Caco-2 (cell line): ENCODE measurements around the gene ODF4. TPM values are rescaled to one million over a fixed set of nuclear protein-coding genes. Genes with fewer than 3 reads are reported as not detected.

Source experiments
- BruUV-seq: library from RNA; stranded (reverse); fragments of 400-500 nt; replicated peaks from 2 replicates; lab custom pipeline; 2021; lab: Mats Ljungman, UMichigan
- CTCF ChIA-PET: fragments of 300-600 bp; sonication (Branson Sonifier 250); formaldehyde crosslinking; loops from one replicate; lab custom pipeline; 2022; ENCODE audit warnings: antibody characterized with exemption; lab: Charles Lee
- POLR2A ChIA-PET: fragments of 300-600 bp; sonication (Branson Sonifier 250); formaldehyde crosslinking; loops from one replicate; lab custom pipeline; 2022; ENCODE audit warnings: antibody characterized with exemption; lab: Charles Lee
- DNase-seq, 2 experiments: peaks; one replicate each; pipeline versions ENCODE4 v3.0.0 to v3.0.0-alpha.2; 2020 to 2022
- H3K27me3 ChIP-seq: replicated peaks from 2 replicates; pipeline ENCODE4 v1.6.0; 2011; ENCODE audit warnings: low read length; ENCODE audit not compliant: control insufficient read depth, insufficient read depth
- H3K36me3 ChIP-seq: 2 replicates; pipeline ENCODE4 v1.5.1; 2011; ENCODE audit warnings: low read length; ENCODE audit not compliant: control insufficient read depth, insufficient read depth
- H3K4me1 ChIP-seq: fragments of 250-450 bp; sonication (Bioruptor Pico); 2 replicates; pipeline ENCODE4 v1.5.1; 2020; ENCODE audit warnings: mild to moderate bottlenecking
- H3K4me3 ChIP-seq: 2 replicates; pipeline ENCODE4 v1.5.1; 2011; ENCODE audit warnings: low read depth, mild to moderate bottlenecking, control low read depth, low read length
- H3K9me3 ChIP-seq: fragments of 250-450 bp; sonication (Bioruptor Pico); 2 replicates; pipeline ENCODE4 v1.5.1; 2020; ENCODE audit warnings: mild to moderate bottlenecking, moderate library complexity
- H3K27ac Mint-ChIP-seq: one replicate; pipeline ENCODE4 v1.8.0; 2022; ENCODE audit warnings: mixed read lengths; ENCODE audit not compliant: unreplicated experiment
- H3K27me3 Mint-ChIP-seq: one replicate; pipeline ENCODE4 v1.8.0; 2022; ENCODE audit warnings: mixed read lengths; ENCODE audit not compliant: insufficient read depth, unreplicated experiment
- H3K36me3 Mint-ChIP-seq: one replicate; pipeline ENCODE4 v1.8.0; 2022; ENCODE audit warnings: mild to moderate bottlenecking, mixed read lengths; ENCODE audit not compliant: insufficient read depth, unreplicated experiment
- H3K4me1 Mint-ChIP-seq: one replicate; pipeline ENCODE4 v1.8.0; 2022; ENCODE audit warnings: low read depth, mixed read lengths; ENCODE audit not compliant: unreplicated experiment
- H3K4me3 Mint-ChIP-seq: one replicate; pipeline ENCODE4 v1.8.0; 2022; ENCODE audit warnings: mild to moderate bottlenecking, moderate library complexity, mixed read lengths; ENCODE audit not compliant: unreplicated experiment
- H3K9me3 Mint-ChIP-seq: one replicate; pipeline ENCODE4 v1.8.0; 2022; ENCODE audit warnings: mixed read lengths; ENCODE audit not compliant: unreplicated experiment
- intact Hi-C: fragments of 100-400 bp; cut with micrococcal nuclease; formaldehyde crosslinking; loops from one replicate; pipeline ENCODE4 v1.10.0; 2022; ENCODE audit not compliant: unreplicated experiment
- total RNA-seq: library from RNA; stranded (reverse); gene quantifications from 2 replicates; pipeline ENCODE4 v1.2.3, GENCODE V29; 2022
- TF ChIP-seq, protein P1 (sequence below), 2 experiments: fragments of 200-600 bp in 1 of 2; IDR thresholded peaks; 1 replicate in 1 of 2; 2 replicates in 1 of 2; pipeline versions ENCODE4 v1.5.1 to v1.8.0; 2011 to 2022; ENCODE audit warnings: antibody characterized with exemption in 1 of 2, control low read depth in 1 of 2, inconsistent platforms in 1 of 2, low read depth in 1 of 2, low read length in 1 of 2, mild to moderate bottlenecking in 1 of 2, moderate library complexity in 1 of 2; ENCODE audit not compliant: insufficient read depth in 1 of 2, severe bottlenecking in 1 of 2, unreplicated experiment in 1 of 2

The ODF4 gene
- total RNA-seq, 1 experiment from 2014 or later = not detected

- Mint-ChIP-seq H3K36me3 (peaks cover 78% of the 10 kb centered on the region), H3K27ac (no peak overlapping the region), H3K27me3 (no peaks in the 10 kb centered on the region), H3K4me1 (no peaks in the 10 kb centered on the region), H3K9me3 (no peaks in the 10 kb centered on the region), H3K4me3 (no peak overlapping the region)
- Histone ChIP-seq H3K36me3 (no peaks in the 10 kb centered on the region; the same call in 1 of the 2 replicates), H3K27me3 (no peaks in the 10 kb centered on the region), H3K4me3 (no peak overlapping the region), H3K4me1 (peaks cover 8% of the 10 kb centered on the region), H3K9me3 (no peaks in the 10 kb centered on the region)
- ChIA-PET POLR2A (no interaction called here), CTCF (no interaction called here)
- no peak for DNase-seq
- intact Hi-C loops = no loop called here
- TF ChIP-seq, protein P1, sequence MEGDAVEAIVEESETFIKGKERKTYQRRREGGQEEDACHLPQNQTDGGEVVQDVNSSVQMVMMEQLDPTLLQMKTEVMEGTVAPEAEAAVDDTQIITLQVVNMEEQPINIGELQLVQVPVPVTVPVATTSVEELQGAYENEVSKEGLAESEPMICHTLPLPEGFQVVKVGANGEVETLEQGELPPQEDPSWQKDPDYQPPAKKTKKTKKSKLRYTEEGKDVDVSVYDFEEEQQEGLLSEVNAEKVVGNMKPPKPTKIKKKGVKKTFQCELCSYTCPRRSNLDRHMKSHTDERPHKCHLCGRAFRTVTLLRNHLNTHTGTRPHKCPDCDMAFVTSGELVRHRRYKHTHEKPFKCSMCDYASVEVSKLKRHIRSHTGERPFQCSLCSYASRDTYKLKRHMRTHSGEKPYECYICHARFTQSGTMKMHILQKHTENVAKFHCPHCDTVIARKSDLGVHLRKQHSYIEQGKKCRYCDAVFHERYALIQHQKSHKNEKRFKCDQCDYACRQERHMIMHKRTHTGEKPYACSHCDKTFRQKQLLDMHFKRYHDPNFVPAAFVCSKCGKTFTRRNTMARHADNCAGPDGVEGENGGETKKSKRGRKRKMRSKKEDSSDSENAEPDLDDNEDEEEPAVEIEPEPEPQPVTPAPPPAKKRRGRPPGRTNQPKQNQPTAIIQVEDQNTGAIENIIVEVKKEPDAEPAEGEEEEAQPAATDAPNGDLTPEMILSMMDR (IDR thresholded peaks at IDR 0.05; ENCODE audit: insufficient read depth in 1 of 2, low read depth in 1 of 2, low read length in 1 of 2, severe bottlenecking in 1 of 2, unreplicated experiment in 1 of 2) = no peak
- no TSS peak for BruUV-seq
Observed at GRCh38 chr17:8380049-8380448, 40.4 kb downstream of the ODF4 start.

DNA sequence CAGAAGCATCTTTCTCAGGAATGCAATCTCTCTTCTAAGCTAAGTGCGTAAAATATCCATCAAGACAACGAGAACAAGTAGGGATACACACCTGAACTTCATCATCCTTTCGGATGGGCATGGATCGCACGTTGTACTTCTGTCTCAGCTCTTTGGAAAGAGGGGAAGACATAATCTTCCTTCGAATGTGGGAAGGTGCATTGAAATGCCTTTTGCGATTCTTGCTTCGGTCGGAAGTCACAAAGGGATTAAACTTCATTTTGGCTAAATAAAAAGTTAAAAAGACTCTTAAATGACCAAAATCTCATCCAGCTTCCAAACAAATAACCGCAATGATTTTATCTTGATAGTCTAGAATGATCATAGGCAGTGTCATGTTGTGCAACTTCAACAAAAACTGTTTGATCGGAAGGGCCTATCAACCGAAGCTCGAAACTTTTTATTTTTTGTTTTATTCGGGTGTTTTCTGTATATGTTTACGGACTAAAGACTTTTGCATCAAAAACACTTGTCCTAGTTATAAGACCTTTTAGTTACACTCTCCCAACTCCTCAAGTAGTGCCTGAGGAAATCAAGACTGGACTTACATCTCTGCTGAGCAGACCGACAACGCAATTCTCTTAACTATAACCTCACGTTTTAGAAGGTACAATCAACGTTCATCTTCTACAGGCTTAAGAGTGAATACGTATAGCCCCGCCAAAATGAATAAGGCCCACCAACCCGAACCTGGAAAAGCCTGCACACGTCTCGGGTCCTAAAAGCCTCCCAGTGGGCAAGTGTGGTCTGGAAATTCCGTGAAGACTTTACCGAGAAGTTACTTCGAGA, 42.6 kb downstream of the ODF4 start:
- no peaks in the 10 kb centered on the region for H3K9me3 ChIP-seq
- ChIA-PET CTCF (no interaction called here), POLR2A (interaction anchor here (0.6 kb wide), 1 partner anchor 133 kb away, joined by 3 read pairs; no protein-coding TSS in a partner anchor)
- TF ChIP-seq, protein P1 (IDR thresholded peaks at IDR 0.05; ENCODE audit: insufficient read depth in 1 of 2, low read depth in 1 of 2, low read length in 1 of 2, severe bottlenecking in 1 of 2, unreplicated experiment in 1 of 2) = no peak
- H3K36me3 ChIP-seq = no peaks in the 10 kb centered on the region; the same call in 1 of the 2 replicates
- H3K4me3 Mint-ChIP-seq = peak overlapping the region; percentile 91
- peaks cover 12% of the 10 kb centered on the region for H3K4me1 ChIP-seq
- TSS peak; percentile 59 for BruUV-seq
- no peak for DNase-seq
- no peaks in the 10 kb centered on the region for H3K27me3 ChIP-seq
- H3K4me1 Mint-ChIP-seq = no peaks in the 10 kb centered on the region
- peak overlapping the region; percentile 74 for H3K4me3 ChIP-seq
- H3K27ac Mint-ChIP-seq = peak overlapping the region; percentile 97
- peaks cover 58% of the 10 kb centered on the region for H3K36me3 Mint-ChIP-seq
- no peaks in the 10 kb centered on the region for H3K9me3 Mint-ChIP-seq
- intact Hi-C loops = no loop called here
- H3K27me3 Mint-ChIP-seq = no peaks in the 10 kb centered on the region

- Histone ChIP-seq H3K9me3 (no peaks in the 10 kb centered on the region), H3K4me1 (peaks cover 12% of the 10 kb centered on the region), H3K27me3 (no peaks in the 10 kb centered on the region), H3K4me3 (peak overlapping the region; percentile 74), H3K36me3 (no peaks in the 10 kb centered on the region; the same call in 1 of the 2 replicates)
- TF ChIP-seq, protein P1 (IDR thresholded peaks at IDR 0.05; ENCODE audit: insufficient read depth in 1 of 2, low read depth in 1 of 2, low read length in 1 of 2, severe bottlenecking in 1 of 2, unreplicated experiment in 1 of 2) = no peak
- no peak for DNase-seq
- BruUV-seq = no TSS peak
- ChIA-PET CTCF (no interaction called here), POLR2A (interaction anchor here (0.6 kb wide), 1 partner anchor 133 kb away, joined by 3 read pairs; no protein-coding TSS in a partner anchor)
- Mint-ChIP-seq H3K4me1 (no peaks in the 10 kb centered on the region), H3K9me3 (no peaks in the 10 kb centered on the region), H3K4me3 (peak overlapping the region; percentile 91), H3K27me3 (no peaks in the 10 kb centered on the region), H3K27ac (peak overlapping the region; percentile 97), H3K36me3 (peaks cover 52% of the 10 kb centered on the region)
- intact Hi-C loops = no loop called here
Observed at GRCh38 chr17:8382880-8383142, 43.2 kb downstream of the ODF4 start.
